Measurements from ENCODE around the gene MEGF8.
A peak's percentile ranks its signal among the peaks of the same experiment; 100 is the strongest.

MEGF8 gene

DNA sequence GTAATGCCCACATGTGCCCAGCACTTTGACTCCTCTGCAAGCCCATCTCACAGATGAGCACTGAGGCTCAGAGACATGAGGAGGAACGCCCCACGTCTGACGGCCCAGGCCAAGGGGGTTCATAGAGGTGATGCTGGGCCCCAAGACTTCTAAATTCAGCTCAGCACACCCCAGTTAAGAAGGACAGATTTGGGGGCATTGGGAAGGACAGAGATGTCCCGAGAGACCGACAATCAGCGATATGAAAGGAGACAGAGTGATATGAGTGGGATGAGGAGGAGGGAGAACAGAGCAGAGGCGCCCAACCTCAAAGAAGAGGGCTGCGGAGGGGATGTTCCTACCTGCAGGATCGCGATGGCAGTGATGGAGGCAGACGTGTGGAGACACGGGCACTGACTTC, 64.5 kb downstream of the MEGF8 start, which contains the start of gene CNFN:
TSS of gene CNFN (minus strand) at position 399 of the 400 bp plus-strand sequence. CDS start 1,260 bp downstream, outside the sequence.
- TF ChIP-seq CTCF (IDR thresholded peaks at IDR 0.05) (no peak), ZFX (IDR thresholded peaks at IDR 0.05; ENCODE audit: borderline replicate concordance) (no peak)
- no peak within 1 kb of the TSS for H3K27ac ChIP-seq

DNA sequence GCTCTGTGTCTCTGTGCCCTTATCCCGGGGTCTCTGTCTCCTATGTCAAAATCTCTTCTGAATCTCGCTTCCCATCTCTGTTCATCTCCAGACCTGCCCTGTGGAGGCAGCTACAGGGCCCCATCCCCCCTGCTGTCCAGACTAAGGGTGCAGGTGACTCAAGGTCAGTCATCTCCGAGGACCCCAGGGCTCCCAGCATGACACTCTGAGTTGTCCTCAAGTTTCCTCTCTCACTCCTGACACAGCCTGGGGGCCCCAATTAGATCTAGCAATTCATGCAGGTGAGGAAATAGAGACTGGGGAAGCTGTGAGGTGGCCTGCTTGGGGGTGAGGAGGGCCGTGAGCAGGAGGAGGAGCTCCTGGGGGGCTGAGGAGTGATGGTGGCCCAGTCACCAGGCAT, 66.7 kb downstream of the MEGF8 start:
- TF ChIP-seq CTCF (IDR thresholded peaks at IDR 0.05) = no peak
- TF ChIP-seq ZFX (IDR thresholded peaks at IDR 0.05; ENCODE audit: borderline replicate concordance) = no peak
- H3K27ac ChIP-seq = no peak overlapping the region

DNA sequence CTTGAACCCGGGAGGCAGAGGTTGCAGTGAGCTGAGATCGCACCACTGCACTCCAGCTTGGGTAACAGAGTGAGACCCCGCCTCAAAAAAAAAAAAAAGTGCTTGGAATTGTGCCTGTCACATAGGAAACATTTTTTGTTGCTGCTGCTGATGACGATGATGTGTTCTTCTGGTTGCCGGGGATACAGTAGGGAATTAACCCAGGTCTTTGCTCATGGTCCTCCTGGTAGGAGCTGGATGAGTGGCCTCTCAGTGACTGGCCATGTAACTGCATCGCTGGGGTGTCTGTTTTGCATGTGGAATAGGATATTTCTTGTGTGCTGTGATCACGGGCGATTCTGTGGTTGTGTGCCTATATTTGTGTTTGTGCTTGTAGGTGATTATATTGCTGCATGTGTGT, 69.3 kb downstream of the MEGF8 start:
- H3K27ac ChIP-seq = no peak overlapping the region
- no peak for TF ChIP-seq ZFX (IDR thresholded peaks at IDR 0.05; ENCODE audit: borderline replicate concordance)
- TF ChIP-seq CTCF (IDR thresholded peaks at IDR 0.05) = no peak

GRCh38 chr19:42396381-42397262, 71.2 kb downstream of the MEGF8 start:
- no peak for TF ChIP-seq ZFX (IDR thresholded peaks at IDR 0.05; ENCODE audit: borderline replicate concordance)
- no peak for TF ChIP-seq CTCF (IDR thresholded peaks at IDR 0.05)
- peak overlapping the region; percentile 92 for H3K27ac ChIP-seq

GRCh38 chr19:42397263-42398166, 72.1 kb downstream of the MEGF8 start:
- TF ChIP-seq ZFX (IDR thresholded peaks at IDR 0.05; ENCODE audit: borderline replicate concordance) (no peak), CTCF (IDR thresholded peaks at IDR 0.05) (no peak)
- peak overlapping the region; percentile 92 for H3K27ac ChIP-seq

DNA sequence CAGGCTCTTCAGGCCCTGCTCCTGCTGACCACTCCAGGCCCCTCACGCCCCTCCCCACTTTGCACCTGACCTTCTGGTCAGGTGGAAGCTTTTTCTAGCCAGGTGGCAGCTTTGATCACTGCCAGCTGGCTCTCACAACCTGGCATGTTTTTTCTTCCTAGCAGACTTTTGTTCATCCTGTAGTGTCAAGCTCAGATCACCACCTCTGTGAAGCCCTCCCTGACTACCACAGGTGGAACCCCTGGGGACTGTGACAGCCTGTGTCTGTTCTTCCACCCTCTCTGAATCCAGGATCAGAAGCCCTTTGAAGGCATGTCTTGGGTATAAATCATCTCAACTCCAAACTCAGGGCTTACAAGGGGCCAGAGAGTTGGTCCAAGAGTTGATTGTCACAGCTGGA, 75.0 kb downstream of the MEGF8 start:
- TF ChIP-seq ZFX (IDR thresholded peaks at IDR 0.05; ENCODE audit: borderline replicate concordance) = no peak
- TF ChIP-seq CTCF (IDR thresholded peaks at IDR 0.05) = no peak
- peak overlapping the region; percentile 45; the same call in 1 of the 2 replicates for H3K27ac ChIP-seq

Measured in 22Rv1 (cell line).